ENCODE data around the gene RPL32. TPM values are rescaled to one million over a fixed set of nuclear protein-coding genes. Genes with fewer than 3 reads are reported as not detected.

The RPL32 gene
- total and polyA plus RNA-seq, 2 experiments from 2014 or later = 666 to 897 TPM

DNA sequence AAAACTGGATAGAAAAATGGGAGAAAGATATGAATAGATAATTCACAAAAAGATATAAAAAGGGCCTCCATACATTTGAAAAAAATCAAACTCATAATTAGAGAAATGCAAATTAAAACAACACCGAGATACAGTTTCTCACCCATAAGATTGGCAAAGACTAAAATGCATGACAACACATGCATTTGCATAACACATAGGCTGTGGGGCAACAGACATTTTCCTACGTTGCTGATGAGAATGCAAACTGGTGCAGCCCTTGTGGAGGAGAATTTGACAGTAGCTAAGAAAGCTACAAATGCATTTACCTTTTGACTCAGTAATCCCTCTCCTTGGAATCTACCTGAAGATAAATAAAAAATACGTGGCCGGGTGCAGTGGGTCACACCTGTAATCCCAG, 56.3 kb downstream of the RPL32 start:
- WGBS (ENCODE audit: low lambda C conversion rate, missing lambda C conversion rate) = 51% methylated on average over 4 of the region's 4 CpGs
- Histone ChIP-seq H2AFZ (no peak overlapping the region), H3K9me2 (replicated peaks; ENCODE audit: insufficient read depth) (no peaks in the 10 kb centered on the region), H4K20me1 (ENCODE audit: insufficient read depth, poor library complexity, severe bottlenecking) (no peaks in the 10 kb centered on the region), H3K36me3 (replicated peaks; ENCODE audit: insufficient read depth, low read depth) (no peaks in the 10 kb centered on the region), H3K4me1 (ENCODE audit: insufficient read depth) (peaks cover 8% of the 10 kb centered on the region), H3K4me2 (no peak overlapping the region), H3K4me3 (no peak overlapping the region), H3K27me3 (no peaks in the 10 kb centered on the region), H3K9me3 (ENCODE audit: low read depth) (no peaks in the 10 kb centered on the region), H3K79me2 (no peaks in the 10 kb centered on the region), H3K27ac (no peak overlapping the region)
- TF ChIP-seq, protein P1, sequence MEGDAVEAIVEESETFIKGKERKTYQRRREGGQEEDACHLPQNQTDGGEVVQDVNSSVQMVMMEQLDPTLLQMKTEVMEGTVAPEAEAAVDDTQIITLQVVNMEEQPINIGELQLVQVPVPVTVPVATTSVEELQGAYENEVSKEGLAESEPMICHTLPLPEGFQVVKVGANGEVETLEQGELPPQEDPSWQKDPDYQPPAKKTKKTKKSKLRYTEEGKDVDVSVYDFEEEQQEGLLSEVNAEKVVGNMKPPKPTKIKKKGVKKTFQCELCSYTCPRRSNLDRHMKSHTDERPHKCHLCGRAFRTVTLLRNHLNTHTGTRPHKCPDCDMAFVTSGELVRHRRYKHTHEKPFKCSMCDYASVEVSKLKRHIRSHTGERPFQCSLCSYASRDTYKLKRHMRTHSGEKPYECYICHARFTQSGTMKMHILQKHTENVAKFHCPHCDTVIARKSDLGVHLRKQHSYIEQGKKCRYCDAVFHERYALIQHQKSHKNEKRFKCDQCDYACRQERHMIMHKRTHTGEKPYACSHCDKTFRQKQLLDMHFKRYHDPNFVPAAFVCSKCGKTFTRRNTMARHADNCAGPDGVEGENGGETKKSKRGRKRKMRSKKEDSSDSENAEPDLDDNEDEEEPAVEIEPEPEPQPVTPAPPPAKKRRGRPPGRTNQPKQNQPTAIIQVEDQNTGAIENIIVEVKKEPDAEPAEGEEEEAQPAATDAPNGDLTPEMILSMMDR (IDR thresholded peaks at IDR 0.05; ENCODE audit: poor library complexity) = no peak
- TF ChIP-seq EZH2 (IDR thresholded peaks at IDR 0.05; ENCODE audit: borderline replicate concordance) = no peak
- no peak for TF ChIP-seq EZH2phosphoT487 (IDR thresholded peaks at IDR 0.05; ENCODE audit: low read depth, severe bottlenecking, unreplicated experiment)
- no peak for DNase-seq (ENCODE audit: low spot score)

Small RNAs within 50 kb of the gene (small RNA-seq; reads per million reads assigned to genes)
- not detected for gene AC034198.1

Other genes starting within 250 kb of the RPL32 start
- 114 and 118 TPM in 2 replicates for gene RAF1, start 177.4 kb downstream of the RPL32 start, total RNA-seq
- 78.0 and 79.8 TPM in 2 replicates for gene RAF1, start 177.4 kb downstream of the RPL32 start, polyA plus RNA-seq
- gene TMEM40, start 82.3 kb downstream of the RPL32 start, total RNA-seq = 0.52 TPM in 1 of 2 replicates, not detected in the other
- 0.68 and 1.6 TPM in 2 replicates for gene TMEM40, start 82.3 kb downstream of the RPL32 start, polyA plus RNA-seq
- gene CAND2, start 44.9 kb downstream of the RPL32 start, total RNA-seq = 3.3 and 5.0 TPM in 2 replicates
- 3.1 and 4.3 TPM in 2 replicates for gene CAND2, start 44.9 kb downstream of the RPL32 start, polyA plus RNA-seq
- 18.7 and 24.7 TPM in 2 replicates for gene IQSEC1, start 231.9 kb upstream of the RPL32 start, total RNA-seq
- gene IQSEC1, start 231.9 kb upstream of the RPL32 start, polyA plus RNA-seq = 20.3 and 21.2 TPM in 2 replicates

Measured in hepatocyte (in vitro differentiated cells).